B cell (primary cell): ENCODE results near the gene ST8SIA1.

Experiments
- EZH2 ChIP-seq: IDR thresholded peaks from 2 replicates; pipeline ENCODE4 v1.6.1; 2012; ENCODE audit warnings: borderline replicate concordance, low read depth, mild to moderate bottlenecking, moderate library complexity, low read length; ENCODE audit not compliant: insufficient read depth, poor library complexity, severe bottlenecking
- TF ChIP-seq, protein P1 (sequence below): fragments of 200-600 bp; IDR thresholded peaks from one replicate; pipeline ENCODE4 v1.8.0; 2022; ENCODE audit warnings: antibody characterized with exemption, mild to moderate bottlenecking

DNA sequence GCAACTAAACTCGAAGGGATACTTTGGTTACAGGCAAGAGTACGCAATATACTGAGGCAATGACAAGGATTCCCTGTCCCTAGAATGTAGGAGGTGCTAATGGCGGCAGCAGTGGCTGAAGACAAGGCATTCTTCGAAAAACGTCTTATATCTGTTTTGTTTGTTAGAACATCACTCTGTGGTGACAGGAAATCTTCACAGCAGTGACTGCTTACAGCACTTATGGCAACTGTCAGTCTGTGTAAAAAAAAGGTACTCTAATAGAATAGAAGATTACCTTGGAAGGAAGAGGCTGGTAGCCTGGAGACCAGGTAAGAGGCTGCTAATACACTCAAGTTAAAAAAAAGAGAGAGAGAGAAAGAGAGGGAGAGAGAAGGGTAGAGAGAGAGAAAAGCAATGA is 131.7 kb downstream of the ST8SIA1 start:
- TF ChIP-seq, protein P1, sequence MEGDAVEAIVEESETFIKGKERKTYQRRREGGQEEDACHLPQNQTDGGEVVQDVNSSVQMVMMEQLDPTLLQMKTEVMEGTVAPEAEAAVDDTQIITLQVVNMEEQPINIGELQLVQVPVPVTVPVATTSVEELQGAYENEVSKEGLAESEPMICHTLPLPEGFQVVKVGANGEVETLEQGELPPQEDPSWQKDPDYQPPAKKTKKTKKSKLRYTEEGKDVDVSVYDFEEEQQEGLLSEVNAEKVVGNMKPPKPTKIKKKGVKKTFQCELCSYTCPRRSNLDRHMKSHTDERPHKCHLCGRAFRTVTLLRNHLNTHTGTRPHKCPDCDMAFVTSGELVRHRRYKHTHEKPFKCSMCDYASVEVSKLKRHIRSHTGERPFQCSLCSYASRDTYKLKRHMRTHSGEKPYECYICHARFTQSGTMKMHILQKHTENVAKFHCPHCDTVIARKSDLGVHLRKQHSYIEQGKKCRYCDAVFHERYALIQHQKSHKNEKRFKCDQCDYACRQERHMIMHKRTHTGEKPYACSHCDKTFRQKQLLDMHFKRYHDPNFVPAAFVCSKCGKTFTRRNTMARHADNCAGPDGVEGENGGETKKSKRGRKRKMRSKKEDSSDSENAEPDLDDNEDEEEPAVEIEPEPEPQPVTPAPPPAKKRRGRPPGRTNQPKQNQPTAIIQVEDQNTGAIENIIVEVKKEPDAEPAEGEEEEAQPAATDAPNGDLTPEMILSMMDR, result no peak
- no peak for TF ChIP-seq EZH2
